HEK293 (cell line): ENCODE results near the gene PEX5L.

Experiments used
- CTCF ChIA-PET: fragments of 350-600 bp; formaldehyde crosslinking; extraction: SDS; loops from one replicate; lab custom pipeline; 2021; ENCODE audit warnings: antibody characterized with exemption; lab: Yijun Ruan, JAX
- POLR2A ChIA-PET: fragments of 300-600 bp; formaldehyde crosslinking; extraction: SDS; loops from one replicate; lab custom pipeline; 2020; ENCODE audit warnings: antibody characterized with exemption, inconsistent platforms; lab: Yijun Ruan, JAX
- H3K27ac ChIP-seq: fragments of 200-500 bp; sonication (Bioruptor generic); 2 replicates; pipeline ENCODE4 v1.5.1; 2014; ENCODE audit warnings: low read depth, low read length, control low read depth, inconsistent platforms; ENCODE audit errors: extremely low read depth
- H3K36me3 ChIP-seq, 2 experiments: fragments of 200-500 bp in 1 of 2; sonication (Bioruptor generic) in 1 of 2; 1 replicate in 1 of 2; 2 replicates in 1 of 2; pipeline ENCODE4 v1.5.1; 2014 to 2017; ENCODE audit warnings: inconsistent platforms in 2 of 2, low read length in 2 of 2; ENCODE audit not compliant: control insufficient read depth in 2 of 2, insufficient read depth in 1 of 2
- H3K4me1 ChIP-seq: fragments of 200-500 bp; sonication (Bioruptor generic); 2 replicates; pipeline ENCODE4 v1.5.1; 2014; ENCODE audit warnings: mild to moderate bottlenecking, low read length, inconsistent platforms; ENCODE audit not compliant: control insufficient read depth, insufficient read depth
- H3K4me3 ChIP-seq: 2 replicates; pipeline ENCODE4 v1.5.1; 2011; ENCODE audit warnings: low read depth, mild to moderate bottlenecking, control low read depth, low read length, moderate library complexity
- H3K9me3 ChIP-seq: fragments of 200-500 bp; sonication (Bioruptor generic); 2 replicates; pipeline ENCODE4 v1.5.1; 2014; ENCODE audit warnings: low read depth, low read length, inconsistent platforms; ENCODE audit not compliant: control insufficient read depth, insufficient read depth
- BCL11B ChIP-seq: fragments of 450-650 bp; formaldehyde crosslinking; IDR thresholded peaks from 2 replicates; pipeline ENCODE4 v1.5.1; 2016; ENCODE audit warnings: low read depth, missing biosample characterization, missing genetic modification characterization
- OSR2 ChIP-seq: fragments of 450-650 bp; formaldehyde crosslinking; IDR thresholded peaks from 2 replicates; pipeline ENCODE4 v1.5.1; 2016; ENCODE audit warnings: missing biosample characterization, missing genetic modification characterization
- TCF7L2 ChIP-seq: IDR thresholded peaks from 2 replicates; pipeline ENCODE4 v1.6.1; 2011; ENCODE audit warnings: low read depth, mild to moderate bottlenecking, inconsistent platforms, low read length, moderate library complexity, borderline replicate concordance
- ZBTB1 ChIP-seq: fragments of 450-650 bp; formaldehyde crosslinking; IDR thresholded peaks from 2 replicates; pipeline ENCODE4 v1.5.1; 2016; ENCODE audit warnings: missing biosample characterization, missing genetic modification characterization
- ZBTB20 ChIP-seq: fragments of 450-650 bp; formaldehyde crosslinking; IDR thresholded peaks from 2 replicates; pipeline ENCODE4 v1.5.1; 2016; ENCODE audit warnings: missing biosample characterization, missing genetic modification characterization
- ZBTB8A ChIP-seq: fragments of 450-650 bp; formaldehyde crosslinking; IDR thresholded peaks from 2 replicates; pipeline ENCODE4 v1.5.1; 2016; ENCODE audit warnings: missing biosample characterization, missing genetic modification characterization
- ZNF112 ChIP-seq: fragments of 450-650 bp; formaldehyde crosslinking; IDR thresholded peaks from 2 replicates; pipeline ENCODE4 v1.5.0; 2017; ENCODE audit warnings: missing biosample characterization, missing genetic modification characterization
- ZNF121 ChIP-seq: fragments of 450-650 bp; formaldehyde crosslinking; IDR thresholded peaks from 2 replicates; pipeline ENCODE4 v1.5.1; 2016; ENCODE audit warnings: missing biosample characterization, missing genetic modification characterization
- ZNF133 ChIP-seq: fragments of 450-650 bp; formaldehyde crosslinking; IDR thresholded peaks from 2 replicates; pipeline ENCODE4 v1.5.1; 2016; ENCODE audit warnings: missing biosample characterization, missing genetic modification characterization
- ZNF140 ChIP-seq: fragments of 450-650 bp; formaldehyde crosslinking; IDR thresholded peaks from 2 replicates; pipeline ENCODE4 v1.5.1; 2016; ENCODE audit warnings: missing biosample characterization, missing genetic modification characterization
- ZNF19 ChIP-seq: fragments of 450-650 bp; formaldehyde crosslinking; IDR thresholded peaks from 2 replicates; pipeline ENCODE4; 2016; ENCODE audit warnings: missing biosample characterization, missing genetic modification characterization, low read depth
- ZNF211 ChIP-seq: fragments of 450-650 bp; formaldehyde crosslinking; IDR thresholded peaks from 2 replicates; pipeline ENCODE4 v1.5.1; 2016; ENCODE audit warnings: low read depth, missing biosample characterization, missing genetic modification characterization
- ZNF221 ChIP-seq: fragments of 450-650 bp; formaldehyde crosslinking; IDR thresholded peaks from 2 replicates; pipeline ENCODE4 v1.5.1; 2017; ENCODE audit warnings: missing biosample characterization, missing genetic modification characterization, borderline replicate concordance
- ZNF239 ChIP-seq: fragments of 450-650 bp; formaldehyde crosslinking; IDR thresholded peaks from 2 replicates; pipeline ENCODE4 v1.5.1; 2016; ENCODE audit warnings: missing biosample characterization, missing genetic modification characterization
- ZNF280D ChIP-seq: fragments of 450-650 bp; formaldehyde crosslinking; IDR thresholded peaks from 2 replicates; pipeline ENCODE4 v1.5.1; 2016; ENCODE audit warnings: missing biosample characterization, missing genetic modification characterization
- ZNF324 ChIP-seq: fragments of 450-650 bp; formaldehyde crosslinking; IDR thresholded peaks from 2 replicates; pipeline ENCODE4 v1.5.1; 2016; ENCODE audit warnings: missing biosample characterization, missing genetic modification characterization
- ZNF514 ChIP-seq: fragments of 450-650 bp; formaldehyde crosslinking; IDR thresholded peaks from 2 replicates; pipeline ENCODE4 v1.5.1; 2016; ENCODE audit warnings: missing biosample characterization, missing genetic modification characterization
- ZNF529 ChIP-seq: fragments of 450-650 bp; formaldehyde crosslinking; IDR thresholded peaks from 2 replicates; pipeline ENCODE4 v1.5.1; 2017; ENCODE audit warnings: missing genetic modification characterization, missing biosample characterization; ENCODE audit not compliant: insufficient replicate concordance
- ZNF580 ChIP-seq: fragments of 450-650 bp; formaldehyde crosslinking; IDR thresholded peaks from 2 replicates; pipeline ENCODE4 v1.5.1; 2016; ENCODE audit warnings: missing biosample characterization, missing genetic modification characterization
- ZNF585B ChIP-seq: fragments of 450-650 bp; formaldehyde crosslinking; IDR thresholded peaks from 2 replicates; pipeline ENCODE4 v1.5.1; 2016; ENCODE audit warnings: missing biosample characterization, missing genetic modification characterization
- ZNF596 ChIP-seq: fragments of 450-650 bp; IDR thresholded peaks from 2 replicates; pipeline ENCODE4 v1.5.0; 2018; ENCODE audit warnings: missing biosample characterization, mild to moderate bottlenecking, missing genetic modification characterization, moderate library complexity
- ZNF768 ChIP-seq: fragments of 450-650 bp; formaldehyde crosslinking; IDR thresholded peaks from 2 replicates; pipeline ENCODE4 v1.5.1; 2018; ENCODE audit warnings: missing biosample characterization, mild to moderate bottlenecking, missing genetic modification characterization
- ZXDB ChIP-seq: fragments of 450-650 bp; formaldehyde crosslinking; IDR thresholded peaks from 2 replicates; pipeline ENCODE4 v1.5.1; 2016; ENCODE audit warnings: missing biosample characterization, missing genetic modification characterization
- TF ChIP-seq, protein P1 (sequence below): fragments of 450-650 bp; formaldehyde crosslinking; IDR thresholded peaks from 2 replicates; pipeline ENCODE4 v1.5.1; 2016; ENCODE audit warnings: missing biosample characterization, missing genetic modification characterization, low read depth
- TF ChIP-seq, protein P2 (sequence below): fragments of 450-650 bp; formaldehyde crosslinking; IDR thresholded peaks from 2 replicates; pipeline ENCODE4 v1.5.1; 2016; ENCODE audit warnings: missing biosample characterization, missing genetic modification characterization

Gene PEX5L

GRCh38 chr3:179807588-179807987 is 229.1 kb downstream of the PEX5L start:
- no peak for TF ChIP-seq TCF7L2
- no peak for TF ChIP-seq ZNF514 (tag by site-specific recombination)
- no peak for TF ChIP-seq ZNF768 (tag by site-specific recombination)
- no peak for TF ChIP-seq ZBTB1
- TF ChIP-seq, protein P1, sequence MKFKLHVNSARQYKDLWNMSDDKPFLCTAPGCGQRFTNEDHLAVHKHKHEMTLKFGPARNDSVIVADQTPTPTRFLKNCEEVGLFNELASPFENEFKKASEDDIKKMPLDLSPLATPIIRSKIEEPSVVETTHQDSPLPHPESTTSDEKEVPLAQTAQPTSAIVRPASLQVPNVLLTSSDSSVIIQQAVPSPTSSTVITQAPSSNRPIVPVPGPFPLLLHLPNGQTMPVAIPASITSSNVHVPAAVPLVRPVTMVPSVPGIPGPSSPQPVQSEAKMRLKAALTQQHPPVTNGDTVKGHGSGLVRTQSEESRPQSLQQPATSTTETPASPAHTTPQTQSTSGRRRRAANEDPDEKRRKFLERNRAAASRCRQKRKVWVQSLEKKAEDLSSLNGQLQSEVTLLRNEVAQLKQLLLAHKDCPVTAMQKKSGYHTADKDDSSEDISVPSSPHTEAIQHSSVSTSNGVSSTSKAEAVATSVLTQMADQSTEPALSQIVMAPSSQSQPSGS (tag by site-specific recombination), result no peak
- TF ChIP-seq ZNF529 (tag by site-specific recombination), result no peak

DNA sequence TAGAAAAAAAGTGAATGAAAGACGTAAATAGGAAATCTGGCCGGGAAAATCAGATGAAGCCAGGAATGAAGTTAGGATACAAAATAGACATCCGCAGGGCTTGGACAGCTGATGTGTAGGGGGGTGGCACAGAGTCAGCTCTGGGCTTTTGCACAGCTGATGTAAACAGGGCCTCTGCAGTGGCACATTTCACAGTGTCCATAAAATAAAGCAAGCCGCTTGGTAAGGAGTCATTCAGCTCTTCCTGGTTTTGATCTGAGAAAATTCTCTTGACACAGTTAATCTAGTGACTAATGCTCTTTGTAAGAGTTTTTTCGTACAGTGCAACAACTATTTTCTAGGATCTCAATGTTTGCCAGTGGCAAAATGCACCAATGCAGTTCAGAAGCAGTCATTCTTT is 230.6 kb downstream of the PEX5L start:
- CTCF ChIA-PET, result interaction anchor here (0.8 kb wide), 1 partner anchor 38 kb away, joined by 7 read pairs; no protein-coding TSS in a partner anchor
- POLR2A ChIA-PET, result no interaction called here

More at GRCh38 chr3:179807588-179807987, 229.1 kb downstream of the PEX5L start:
- H3K4me3 ChIP-seq, result no peak overlapping the region
- H3K4me1 ChIP-seq, result no peaks in the 10 kb centered on the region
- ChIA-PET POLR2A (no interaction called here), CTCF (no interaction called here)
- H3K27ac ChIP-seq, result no peak overlapping the region
- H3K36me3 ChIP-seq, result no peaks in the 10 kb centered on the region
- no peaks in the 10 kb centered on the region for H3K9me3 ChIP-seq

DNA sequence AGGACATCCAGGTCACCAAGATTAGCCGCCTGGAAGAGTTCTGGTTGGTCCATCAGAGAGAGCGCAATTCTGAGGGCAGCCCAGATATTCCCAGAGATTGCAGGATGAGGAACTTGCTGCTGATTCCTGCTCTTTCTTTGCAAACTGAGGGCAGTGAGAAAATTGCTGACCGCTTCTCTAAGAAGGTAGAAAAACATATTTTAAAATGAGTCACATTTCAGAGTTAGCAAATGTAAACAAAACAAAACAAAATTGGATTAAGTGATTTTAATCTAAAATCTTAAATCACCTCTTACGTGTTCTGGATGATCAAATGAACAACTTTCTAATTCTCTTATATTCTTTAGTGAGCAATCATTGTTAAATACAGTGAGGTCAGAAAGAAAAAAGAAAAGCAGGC is 234.9 kb downstream of the PEX5L start:
- ChIA-PET POLR2A (no interaction called here), CTCF (no interaction called here)
- TF ChIP-seq TCF7L2 (no peak), BCL11B (tag by site-specific recombination) (no peak), ZNF596 (tag by site-specific recombination) (no peak), ZNF280D (tag by site-specific recombination) (no peak), ZXDB (no peak), ZNF19 (tag by site-specific recombination) (no peak), ZNF112 (tag by site-specific recombination) (no peak)
- no peaks in the 10 kb centered on the region for H3K9me3 ChIP-seq
- H3K36me3 ChIP-seq, result no peaks in the 10 kb centered on the region
- no peak overlapping the region for H3K27ac ChIP-seq
- no peaks in the 10 kb centered on the region for H3K4me1 ChIP-seq
- no peak overlapping the region for H3K4me3 ChIP-seq

More for the DNA sequence above, 230.6 kb downstream of the PEX5L start:
- H3K36me3 ChIP-seq, result no peaks in the 10 kb centered on the region
- no peaks in the 10 kb centered on the region for H3K4me1 ChIP-seq
- H3K4me3 ChIP-seq, result no peak overlapping the region
- H3K27ac ChIP-seq, result no peak overlapping the region
- TF ChIP-seq ZNF133 (tag by site-specific recombination), result no peak
- no peak for TF ChIP-seq ZNF211
- TF ChIP-seq ZNF580 (tag by site-specific recombination), result no peak
- TF ChIP-seq ZNF239, result no peak
- no peak for TF ChIP-seq ZBTB20 (tag by site-specific recombination)
- no peak for TF ChIP-seq OSR2 (tag by site-specific recombination)
- TF ChIP-seq ZNF140 (tag by site-specific recombination), result no peak
- no peak for TF ChIP-seq ZNF585B (tag by site-specific recombination)
- no peak for TF ChIP-seq ZNF221 (tag by site-specific recombination)
- no peak for TF ChIP-seq ZBTB8A (tag by site-specific recombination)
- TF ChIP-seq, protein P2, sequence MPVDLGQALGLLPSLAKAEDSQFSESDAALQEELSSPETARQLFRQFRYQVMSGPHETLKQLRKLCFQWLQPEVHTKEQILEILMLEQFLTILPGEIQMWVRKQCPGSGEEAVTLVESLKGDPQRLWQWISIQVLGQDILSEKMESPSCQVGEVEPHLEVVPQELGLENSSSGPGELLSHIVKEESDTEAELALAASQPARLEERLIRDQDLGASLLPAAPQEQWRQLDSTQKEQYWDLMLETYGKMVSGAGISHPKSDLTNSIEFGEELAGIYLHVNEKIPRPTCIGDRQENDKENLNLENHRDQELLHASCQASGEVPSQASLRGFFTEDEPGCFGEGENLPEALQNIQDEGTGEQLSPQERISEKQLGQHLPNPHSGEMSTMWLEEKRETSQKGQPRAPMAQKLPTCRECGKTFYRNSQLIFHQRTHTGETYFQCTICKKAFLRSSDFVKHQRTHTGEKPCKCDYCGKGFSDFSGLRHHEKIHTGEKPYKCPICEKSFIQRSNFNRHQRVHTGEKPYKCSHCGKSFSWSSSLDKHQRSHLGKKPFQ (tag by site-specific recombination), result no peak
- no peak for TF ChIP-seq ZNF121 (tag by site-specific recombination)
- TF ChIP-seq ZNF324 (tag by site-specific recombination), result no peak
- TF ChIP-seq, all 188 proteins: peak for 0
- no peaks in the 10 kb centered on the region for H3K9me3 ChIP-seq
